Tibial artery (tissue), 4 donors: ENCODE measurements around the gene MAGEC3.

Source experiments
- DNase-seq, 2 donors: peaks; one replicate each; pipeline ENCODE4 v3.0.0-alpha.2; 2019
- H3K27ac ChIP-seq, 2 donors: fragments of 200-600 bp; sonication (generic) in 1 of 2; 1 replicate in 1 of 2; 2 replicates in 1 of 2; pipeline ENCODE4 v1.5.1; 2018 to 2019; ENCODE audit warnings: mild to moderate bottlenecking in 1 of 2
- H3K27me3 ChIP-seq, 2 donors: fragments of 200-600 bp; sonication (generic) in 1 of 2; one replicate each; pipeline versions ENCODE4 v1.5.1 to v1.6.0; 2016 to 2019
- H3K36me3 ChIP-seq, 3 donors: fragments of 200-600 bp; sonication (generic) in 2 of 3; one replicate each; pipeline ENCODE4 v1.5.1; 2016 to 2019; ENCODE audit warnings: mild to moderate bottlenecking in 2 of 3
- H3K4me1 ChIP-seq, 4 donors: fragments of 200-600 bp; sonication (generic) in 2 of 4; 1 replicate in 3 of 4; 2 replicates in 1 of 4; pipeline ENCODE4 v1.5.1; 2016 to 2019
- H3K4me3 ChIP-seq, 2 donors: fragments of 200-600 bp; sonication (generic) in 1 of 2; 1 replicate in 1 of 2; 2 replicates in 1 of 2; pipeline ENCODE4 v1.5.1; 2018 to 2019; ENCODE audit warnings: mild to moderate bottlenecking in 2 of 2
- H3K9me3 ChIP-seq, 3 donors: fragments of 200-600 bp; sonication (generic) in 1 of 3; one replicate each; pipeline ENCODE4 v1.5.1; 2016 to 2019
- intact Hi-C: fragments of 100-400 bp; cut with DNase I; formaldehyde crosslinking; loops from one replicate; pipeline ENCODE4 v1.15.0; 2023; ENCODE audit warnings: low total_unique reads
- TF ChIP-seq, protein P1 (sequence below), 2 experiments: fragments of 200-600 bp in 1 of 2; fragments of 450-650 bp in 1 of 2; IDR thresholded peaks; one replicate each; pipeline ENCODE4 v1.5.1; 2017 to 2019; ENCODE audit warnings: antibody characterized with exemption in 2 of 2, mild to moderate bottlenecking in 1 of 2, moderate library complexity in 1 of 2

Gene MAGEC3

DNA sequence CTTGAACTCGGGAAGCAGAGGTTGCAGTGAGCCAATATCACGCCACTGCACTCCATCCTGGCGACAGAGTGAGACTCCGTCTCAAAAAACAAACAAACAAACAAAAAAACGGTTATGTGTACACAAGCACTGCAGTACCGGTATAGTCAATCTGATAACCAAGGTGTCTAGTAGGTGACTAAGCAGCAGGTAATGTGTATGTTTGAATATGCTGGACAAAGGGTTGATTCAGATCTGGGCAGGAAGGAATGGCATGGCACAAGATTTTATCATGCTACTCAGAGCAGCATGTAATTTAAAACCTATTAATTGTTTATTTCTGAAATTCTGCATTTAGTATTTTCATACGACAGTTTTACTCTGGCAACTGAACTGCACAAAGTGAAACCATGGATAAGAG, 107.3 kb downstream of the MAGEC3 start:
- no peak for DNase-seq
- no peaks in the 10 kb centered on the region for H3K4me1 ChIP-seq
- H3K27ac ChIP-seq: no peak overlapping the region
- H3K36me3 ChIP-seq: no peaks in the 10 kb centered on the region
- H3K4me3 ChIP-seq: no peak overlapping the region
- no peaks in the 10 kb centered on the region for H3K9me3 ChIP-seq
- intact Hi-C loops: no loop called here
- TF ChIP-seq, protein P1, sequence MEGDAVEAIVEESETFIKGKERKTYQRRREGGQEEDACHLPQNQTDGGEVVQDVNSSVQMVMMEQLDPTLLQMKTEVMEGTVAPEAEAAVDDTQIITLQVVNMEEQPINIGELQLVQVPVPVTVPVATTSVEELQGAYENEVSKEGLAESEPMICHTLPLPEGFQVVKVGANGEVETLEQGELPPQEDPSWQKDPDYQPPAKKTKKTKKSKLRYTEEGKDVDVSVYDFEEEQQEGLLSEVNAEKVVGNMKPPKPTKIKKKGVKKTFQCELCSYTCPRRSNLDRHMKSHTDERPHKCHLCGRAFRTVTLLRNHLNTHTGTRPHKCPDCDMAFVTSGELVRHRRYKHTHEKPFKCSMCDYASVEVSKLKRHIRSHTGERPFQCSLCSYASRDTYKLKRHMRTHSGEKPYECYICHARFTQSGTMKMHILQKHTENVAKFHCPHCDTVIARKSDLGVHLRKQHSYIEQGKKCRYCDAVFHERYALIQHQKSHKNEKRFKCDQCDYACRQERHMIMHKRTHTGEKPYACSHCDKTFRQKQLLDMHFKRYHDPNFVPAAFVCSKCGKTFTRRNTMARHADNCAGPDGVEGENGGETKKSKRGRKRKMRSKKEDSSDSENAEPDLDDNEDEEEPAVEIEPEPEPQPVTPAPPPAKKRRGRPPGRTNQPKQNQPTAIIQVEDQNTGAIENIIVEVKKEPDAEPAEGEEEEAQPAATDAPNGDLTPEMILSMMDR (IDR thresholded peaks at IDR 0.05): no peak
- no peaks in the 10 kb centered on the region for H3K27me3 ChIP-seq

DNA sequence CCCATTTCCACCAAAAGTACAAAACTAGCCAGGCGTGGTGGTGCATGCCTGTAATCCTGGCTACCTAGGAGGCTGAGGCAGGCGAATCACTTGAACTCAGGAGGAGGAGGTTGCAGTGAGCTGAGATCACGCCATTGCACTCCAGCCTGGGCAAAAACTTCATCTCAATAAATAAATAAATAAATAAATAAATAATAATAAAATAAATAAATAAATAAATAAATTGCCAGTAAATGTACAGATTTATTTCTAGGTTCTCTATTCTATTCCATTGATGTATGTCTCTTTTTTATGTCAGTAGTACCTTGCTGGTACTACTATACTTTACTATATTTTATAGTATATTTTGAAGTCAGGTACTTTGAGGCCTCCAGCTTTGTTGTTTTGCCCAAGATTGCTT, 109.2 kb downstream of the MAGEC3 start:
- TF ChIP-seq, protein P1 (IDR thresholded peaks at IDR 0.05): no peak
- Histone ChIP-seq H3K27ac (no peak overlapping the region), H3K4me1 (no peaks in the 10 kb centered on the region), H3K4me3 (no peak overlapping the region), H3K36me3 (no peaks in the 10 kb centered on the region), H3K27me3 (no peaks in the 10 kb centered on the region), H3K9me3 (no peaks in the 10 kb centered on the region)
- intact Hi-C loops: no loop called here
- DNase-seq: no peak
